Measurements from ENCODE around the gene PRTN3.

Gene PRTN3

DNA sequence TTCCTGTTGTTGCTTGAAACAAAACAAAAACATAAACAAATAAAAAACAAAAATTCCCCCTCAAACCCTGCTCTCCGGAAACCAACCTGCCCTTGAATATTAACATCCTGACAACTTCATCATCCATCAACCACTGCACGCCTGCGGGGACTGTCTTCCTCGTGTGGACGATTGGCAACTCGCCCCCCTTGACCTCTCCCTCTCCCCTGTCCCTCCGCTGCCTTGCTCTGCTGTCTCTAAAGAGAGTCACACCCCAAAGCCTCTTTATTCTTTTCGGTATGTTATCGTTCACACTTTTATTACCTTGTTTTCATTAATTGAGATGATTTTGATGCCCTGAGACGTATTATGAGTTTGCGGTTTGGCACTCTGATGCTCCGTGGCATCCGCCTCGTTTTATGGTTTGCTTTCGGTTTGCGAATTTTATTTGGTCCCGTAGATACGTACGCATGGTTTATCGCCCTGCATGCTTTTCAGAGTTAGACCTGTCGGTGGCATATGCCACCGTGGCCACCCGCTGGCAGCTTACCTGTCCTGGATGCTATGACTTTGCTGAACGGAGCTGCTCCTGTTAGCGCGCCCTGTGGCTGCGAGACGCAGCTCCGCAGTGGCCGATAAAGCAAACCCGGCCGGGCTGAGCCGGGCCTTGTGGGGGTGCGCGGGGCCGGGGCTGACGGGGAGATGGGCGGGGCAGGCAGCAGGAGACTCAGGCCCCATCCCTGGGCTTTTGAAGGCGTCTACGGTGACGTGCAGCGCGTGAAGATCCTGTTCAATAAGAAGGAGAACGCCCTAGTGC lies 33.0 kb upstream of the PRTN3 start:
- ChIA-PET CTCF (no interaction called here), POLR2A (interaction anchor here (1.0 kb wide), 1 partner anchor 99 kb away, joined by 3 read pairs; no protein-coding TSS in a partner anchor)
- no peak for DNase-seq (ENCODE audit: extremely low spot score)
- TF ChIP-seq, protein P1, sequence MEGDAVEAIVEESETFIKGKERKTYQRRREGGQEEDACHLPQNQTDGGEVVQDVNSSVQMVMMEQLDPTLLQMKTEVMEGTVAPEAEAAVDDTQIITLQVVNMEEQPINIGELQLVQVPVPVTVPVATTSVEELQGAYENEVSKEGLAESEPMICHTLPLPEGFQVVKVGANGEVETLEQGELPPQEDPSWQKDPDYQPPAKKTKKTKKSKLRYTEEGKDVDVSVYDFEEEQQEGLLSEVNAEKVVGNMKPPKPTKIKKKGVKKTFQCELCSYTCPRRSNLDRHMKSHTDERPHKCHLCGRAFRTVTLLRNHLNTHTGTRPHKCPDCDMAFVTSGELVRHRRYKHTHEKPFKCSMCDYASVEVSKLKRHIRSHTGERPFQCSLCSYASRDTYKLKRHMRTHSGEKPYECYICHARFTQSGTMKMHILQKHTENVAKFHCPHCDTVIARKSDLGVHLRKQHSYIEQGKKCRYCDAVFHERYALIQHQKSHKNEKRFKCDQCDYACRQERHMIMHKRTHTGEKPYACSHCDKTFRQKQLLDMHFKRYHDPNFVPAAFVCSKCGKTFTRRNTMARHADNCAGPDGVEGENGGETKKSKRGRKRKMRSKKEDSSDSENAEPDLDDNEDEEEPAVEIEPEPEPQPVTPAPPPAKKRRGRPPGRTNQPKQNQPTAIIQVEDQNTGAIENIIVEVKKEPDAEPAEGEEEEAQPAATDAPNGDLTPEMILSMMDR (IDR thresholded peaks at IDR 0.05; ENCODE audit: control extremely low read depth, extremely low read depth, low read depth, missing control alignments), result no peak

GRCh38 chr19:808423-808775 lies 32.4 kb upstream of the PRTN3 start:
- ChIA-PET POLR2A (interaction anchor here (0.6 to 1.0 kb wide), 2 partner anchors 39 to 99 kb away, joined by 3 to 7 read pairs; no protein-coding TSS in a partner anchor), CTCF (no interaction called here)
- DNase-seq (ENCODE audit: extremely low spot score), result no peak
- TF ChIP-seq, protein P1 (IDR thresholded peaks at IDR 0.05; ENCODE audit: control extremely low read depth, extremely low read depth, low read depth, missing control alignments), result no peak

- POLR2A ChIA-PET, result interaction anchor here (0.6 to 3.0 kb wide), 3 partner anchors 10 to 1023 kb away, joined by 3 to 14 read pairs (median 3); no protein-coding TSS in a partner anchor
- no peak for DNase-seq (ENCODE audit: extremely low spot score)
- TF ChIP-seq, protein P1 (IDR thresholded peaks at IDR 0.05; ENCODE audit: control extremely low read depth, extremely low read depth, low read depth, missing control alignments), result no peak
- CTCF ChIA-PET, result interaction anchor here (1.3 kb wide), 1 partner anchor 8 kb away, joined by 5 read pairs; no protein-coding TSS in a partner anchor
These were observed 30.5 kb upstream of the PRTN3 start for GRCh38 chr19:810077-810855.

DNA sequence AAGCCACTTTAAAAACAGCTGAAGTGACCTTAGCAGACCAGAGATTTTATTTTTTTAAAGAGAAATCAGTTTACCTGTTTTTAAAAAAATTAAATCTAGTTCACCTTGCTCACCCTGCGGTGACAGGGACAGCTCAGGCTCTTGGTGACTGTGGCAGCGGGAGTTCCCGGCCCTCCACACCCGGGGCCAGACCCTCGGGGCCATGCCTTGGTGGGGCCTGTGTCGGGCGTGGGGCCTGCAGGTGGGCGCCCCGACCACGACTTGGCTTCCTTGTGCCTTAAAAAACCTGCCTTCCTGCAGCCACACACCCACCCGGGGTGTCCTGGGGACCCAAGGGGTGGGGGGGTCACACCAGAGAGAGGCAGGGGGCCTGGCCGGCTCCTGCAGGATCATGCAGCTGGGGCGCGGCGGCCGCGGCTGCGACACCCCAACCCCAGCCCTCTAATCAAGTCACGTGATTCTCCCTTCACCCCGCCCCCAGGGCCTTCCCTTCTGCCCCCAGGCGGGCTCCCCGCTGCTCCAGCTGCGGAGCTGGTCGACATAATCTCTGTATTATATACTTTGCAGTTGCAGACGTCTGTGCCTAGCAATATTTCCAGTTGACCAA lies 29.8 kb upstream of the PRTN3 start:
- ChIA-PET POLR2A (interaction anchor here (3.0 kb wide), 1 partner anchor 11 kb away, joined by 14 read pairs; no protein-coding TSS in a partner anchor), CTCF (no interaction called here)
- TF ChIP-seq, protein P1 (IDR thresholded peaks at IDR 0.05; ENCODE audit: control extremely low read depth, extremely low read depth, low read depth, missing control alignments), result no peak
- no peak for DNase-seq (ENCODE audit: extremely low spot score)

GRCh38 chr19:811506-812048 lies 29.2 kb upstream of the PRTN3 start:
- TF ChIP-seq, protein P1 (IDR thresholded peaks at IDR 0.05; ENCODE audit: control extremely low read depth, extremely low read depth, low read depth, missing control alignments), result no peak
- DNase-seq (ENCODE audit: extremely low spot score), result no peak
- CTCF ChIA-PET, result no interaction called here
- POLR2A ChIA-PET, result interaction anchor here (3.0 kb wide), 1 partner anchor 11 kb away, joined by 14 read pairs; no protein-coding TSS in a partner anchor

All from GM10248 (cell line).